Placental epithelial cell (primary cell): ENCODE results near the gene ERN2. TPM values are rescaled to one million over a fixed set of nuclear protein-coding genes. Genes with fewer than 3 reads are reported as not detected.

ENCODE experiments used
- total RNA-seq: library from RNA; depleted of rRNA; stranded (reverse); fragments of >200 nt; gene quantifications from 2 replicates; pipeline ENCODE4 v1.2.3, GENCODE V29; 2012

Gene ERN2
- total RNA-seq: 0.87 TPM in 1 of 2 replicates, not detected in the other

GRCh38 chr16:23712976-23713375, at the start of gene ERN2:
Gene ERN2 (minus strand): TSS chr16:23713222. CDS start chr16:23713187, 35 bp downstream.

DNA sequence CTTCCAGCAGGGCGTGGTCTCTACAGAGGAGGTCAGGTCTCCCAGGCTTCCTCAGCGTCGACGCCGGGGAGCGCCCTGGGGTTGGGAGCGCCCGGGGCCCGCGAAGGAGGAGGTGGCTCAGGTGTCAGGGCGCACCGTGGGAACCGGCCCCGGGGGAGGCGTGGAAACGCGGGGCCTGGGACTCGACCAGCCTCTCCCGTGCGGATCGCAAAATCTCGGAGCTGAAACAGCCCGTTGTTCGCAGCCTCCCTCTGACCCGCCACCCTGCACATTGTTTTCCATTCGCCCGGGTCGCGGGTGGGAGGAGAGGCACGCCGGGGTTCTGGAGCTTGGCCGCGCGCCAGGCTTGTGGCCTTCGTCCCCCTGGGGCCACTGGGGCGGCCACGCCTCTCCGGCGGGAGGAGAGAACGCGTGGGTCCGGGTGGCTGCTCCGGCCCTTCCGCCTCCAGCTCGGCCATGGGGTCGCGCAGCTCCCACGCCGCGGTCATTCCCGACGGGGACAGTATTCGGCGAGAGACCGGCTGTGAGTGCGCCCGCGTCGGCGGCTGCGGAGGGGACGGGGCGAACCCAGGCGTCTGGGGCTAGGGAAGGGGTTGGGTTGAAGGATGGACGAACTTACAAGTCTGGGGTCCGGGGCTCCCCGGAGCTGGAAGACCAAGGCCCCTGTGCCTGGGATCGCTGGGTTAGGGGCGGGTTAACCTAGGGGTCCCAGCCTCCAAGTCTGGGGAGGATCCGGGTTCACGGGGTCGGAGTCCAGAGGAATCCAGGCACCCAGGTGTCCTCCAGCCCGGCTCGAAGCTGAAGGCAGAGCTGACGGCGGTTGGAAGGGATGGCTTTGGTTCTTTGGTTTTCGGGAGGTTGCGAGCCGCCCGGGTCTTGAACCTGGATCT, 41.8 kb upstream of the ERN2 start, which contains the start of gene CHP2:
CHP2 (plus strand) TSS at position 433 of the 890 bp plus-strand sequence; CDS start at position 457, 24 bp downstream.

DNA sequence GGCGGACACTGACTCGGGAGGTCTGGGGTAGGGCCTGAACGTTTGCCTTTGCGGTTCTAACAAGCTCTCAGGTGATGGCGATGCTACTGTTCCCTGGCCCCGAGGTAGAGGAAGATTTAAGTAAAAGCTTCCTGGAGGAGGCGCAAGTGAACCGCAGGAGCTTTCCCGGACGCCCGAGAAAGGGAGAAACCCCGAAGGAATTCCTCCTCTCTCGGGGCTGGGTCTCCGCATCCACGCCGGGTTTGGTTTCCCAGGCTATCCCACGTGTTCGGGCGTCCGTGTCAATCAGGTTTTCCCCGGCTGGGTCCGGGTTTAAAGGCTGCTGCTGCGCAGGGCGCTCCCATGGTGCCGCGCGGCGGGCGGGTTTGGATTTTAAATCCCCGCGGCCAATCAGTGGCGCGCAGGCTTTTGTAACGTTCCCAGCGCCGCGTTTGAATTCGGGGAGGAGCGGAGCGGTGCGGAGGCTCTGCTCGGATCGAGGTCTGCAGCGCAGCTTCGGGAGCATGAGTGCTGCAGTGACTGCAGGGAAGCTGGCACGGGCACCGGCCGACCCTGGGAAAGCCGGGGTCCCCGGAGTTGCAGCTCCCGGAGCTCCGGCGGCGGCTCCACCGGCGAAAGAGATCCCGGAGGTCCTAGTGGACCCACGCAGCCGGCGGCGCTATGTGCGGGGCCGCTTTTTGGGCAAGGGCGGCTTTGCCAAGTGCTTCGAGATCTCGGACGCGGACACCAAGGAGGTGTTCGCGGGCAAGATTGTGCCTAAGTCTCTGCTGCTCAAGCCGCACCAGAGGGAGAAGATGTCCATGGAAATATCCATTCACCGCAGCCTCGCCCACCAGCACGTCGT, 34.4 kb downstream of the ERN2 start, which contains the start of gene PLK1:
PLK1 (plus strand) TSS at position 460 of the 844 bp plus-strand sequence; CDS start at position 504, 44 bp downstream.

GRCh38 chr16:23640931-23641765, 71.9 kb downstream of the ERN2 start, which contains the start of the genes DCTN5 and PALB2:
Gene DCTN5 (plus strand): TSS chr16:23641466. CDS start chr16:23641543, 77 bp downstream.
Gene PALB2 (minus strand): TSS chr16:23641310. CDS start chr16:23641157, 153 bp downstream.

Other genes with a start within 250 kb of the ERN2 start
- gene GGA2, start 202.7 kb downstream of the ERN2 start, total RNA-seq: 43.5 and 47.9 TPM in 2 replicates
- gene EARS2, start 155.9 kb downstream of the ERN2 start, total RNA-seq: 31.8 and 52.3 TPM in 2 replicates
- 66.3 and 189 TPM in 2 replicates for gene UBFD1, start 155.5 kb downstream of the ERN2 start, total RNA-seq
- gene NDUFAB1, start 116.9 kb downstream of the ERN2 start, total RNA-seq: 61.2 and 97.1 TPM in 2 replicates
- 8.2 and 12.4 TPM in 2 replicates for gene PALB2, start 71.9 kb downstream of the ERN2 start, total RNA-seq
- 25.5 and 54.8 TPM in 2 replicates for gene DCTN5, start 71.8 kb downstream of the ERN2 start, total RNA-seq
- 7.1 and 12.4 TPM in 2 replicates for gene PLK1, start 34.3 kb downstream of the ERN2 start, total RNA-seq
- gene CHP2, start 41.8 kb upstream of the ERN2 start, total RNA-seq: not detected in 2 replicates
- gene PRKCB, start 122.8 kb upstream of the ERN2 start, total RNA-seq: not detected in 2 replicates